GM23248 (cell line): ENCODE results near the gene KDM4B. TPM values are rescaled to one million over a fixed set of nuclear protein-coding genes. Genes with fewer than 3 reads are reported as not detected.

Source experiments
- DNase-seq: peaks from one replicate; pipeline ENCODE4 v3.0.0-alpha.2; 2015
- H2AFZ ChIP-seq: fragments of 200-600 bp; sonication (generic); 2 replicates; pipeline ENCODE4 v1.6.1; 2016; ENCODE audit warnings: antibody characterized with exemption
- H3F3A ChIP-seq: fragments of 200-600 bp; sonication (generic); 2 replicates; pipeline ENCODE4 v1.6.1; 2016; ENCODE audit warnings: mild to moderate bottlenecking, antibody characterized with exemption, mixed run types; ENCODE audit not compliant: insufficient read depth
- H3K27ac ChIP-seq: fragments of 200-600 bp; sonication (generic); 2 replicates; pipeline ENCODE4 v1.5.1; 2016; ENCODE audit warnings: mild to moderate bottlenecking
- H3K27me3 ChIP-seq: fragments of 200-600 bp; sonication (generic); replicated peaks from 2 replicates; pipeline ENCODE4 v1.6.1; 2016; ENCODE audit warnings: mild to moderate bottlenecking; ENCODE audit not compliant: insufficient read depth
- H3K36me3 ChIP-seq: fragments of 200-600 bp; sonication (generic); 2 replicates; pipeline ENCODE4 v1.6.1; 2016; ENCODE audit warnings: low read depth, mild to moderate bottlenecking
- H3K4me1 ChIP-seq: fragments of 200-600 bp; sonication (generic); 2 replicates; pipeline ENCODE4 v1.6.1; 2016; ENCODE audit warnings: mild to moderate bottlenecking; ENCODE audit not compliant: insufficient read depth
- H3K4me2 ChIP-seq: fragments of 200-600 bp; sonication (generic); one replicate; pipeline ENCODE4 v1.6.1; 2016; ENCODE audit warnings: mild to moderate bottlenecking; ENCODE audit not compliant: unreplicated experiment
- H3K4me3 ChIP-seq: fragments of 200-600 bp; sonication (generic); 2 replicates; pipeline ENCODE4 v1.5.1; 2016; ENCODE audit warnings: mild to moderate bottlenecking
- H3K79me2 ChIP-seq: fragments of 200-600 bp; sonication (generic); 2 replicates; pipeline ENCODE4 v1.6.1; 2016; ENCODE audit warnings: mild to moderate bottlenecking; ENCODE audit not compliant: insufficient read depth
- H3K9ac ChIP-seq: fragments of 200-600 bp; sonication (generic); 2 replicates; pipeline ENCODE4 v1.6.1; 2016; ENCODE audit warnings: mild to moderate bottlenecking
- H3K9me2 ChIP-seq: fragments of 200-600 bp; sonication (generic); 2 replicates; pipeline ENCODE4 v1.6.1; 2016; ENCODE audit warnings: mixed run types, mild to moderate bottlenecking, moderate library complexity; ENCODE audit not compliant: insufficient read depth
- H3K9me3 ChIP-seq: fragments of 200-600 bp; sonication (generic); one replicate; pipeline ENCODE4 v1.6.1; 2017; ENCODE audit warnings: low read depth
- H4K20me1 ChIP-seq: fragments of 200-600 bp; sonication (generic); 2 replicates; pipeline ENCODE4 v1.6.0; 2016; ENCODE audit not compliant: insufficient read depth
- EZH2 ChIP-seq: fragments of 200-600 bp; sonication (generic); IDR thresholded peaks from 2 replicates; pipeline ENCODE4 v1.6.1; 2018; ENCODE audit warnings: antibody characterized with exemption, mild to moderate bottlenecking; ENCODE audit not compliant: insufficient read depth, poor library complexity, severe bottlenecking
- EZH2phosphoT487 ChIP-seq: fragments of 200-600 bp; sonication (generic); IDR thresholded peaks from 2 replicates; pipeline ENCODE4 v1.6.1; 2018; ENCODE audit warnings: antibody characterized with exemption, moderate library complexity, mild to moderate bottlenecking, low read depth; ENCODE audit not compliant: insufficient read depth
- WGBS, 2 experiments: methylation state at CpG; one replicate each; pipeline ENCODE4 v1.1.6; 2015 to 2017; ENCODE audit warnings: low lambda C conversion rate in 2 of 2, low coverage in 1 of 2; ENCODE audit errors: missing lambda C conversion rate in 2 of 2; 5-methylcytosine and 5-hydroxymethylcytosine counted together
- in situ Hi-C: fragments of 300-500 bp; cut with MboI; formaldehyde crosslinking; loops from 2 replicates; pipeline ENCODE4 v1.15.0; 2020
- polyA plus RNA-seq: library from polyadenylated mRNA; unstranded; fragments of >200 nt; fragmentation: Nextera tagmentation; extraction: Ambion mirVana; gene quantifications from 2 replicates; pipeline ENCODE4 v1.2.1, GENCODE V29; 2016
- total RNA-seq: library from RNA; depleted of rRNA; stranded (reverse); fragments of >200 nt; shearing (Covaris generic); gene quantifications from 2 replicates; pipeline ENCODE4 v1.2.3, GENCODE V29; 2014

Gene KDM4B
- total and polyA plus RNA-seq, 2 experiments from 2014 or later = 14.8 to 28.7 TPM

DNA sequence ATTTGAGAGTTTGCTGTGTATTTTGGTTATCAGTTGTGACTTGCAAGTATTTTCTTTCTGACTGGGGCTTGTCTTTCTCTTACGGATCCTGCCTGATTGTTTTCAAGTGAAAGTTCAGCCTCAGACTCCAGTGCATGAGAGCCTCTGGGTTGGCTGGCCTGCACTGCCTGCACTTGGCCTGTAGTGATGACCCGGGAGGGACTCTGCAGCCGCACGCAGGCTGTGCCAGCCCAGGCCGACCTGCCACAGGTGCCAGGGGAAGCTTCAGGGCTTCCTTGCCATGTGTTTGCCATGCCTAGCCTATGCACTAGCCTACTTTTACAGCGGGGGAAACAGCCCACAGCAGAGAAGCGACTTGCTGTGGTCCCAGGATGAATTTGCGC lies 77.0 kb downstream of the KDM4B start:
- Histone ChIP-seq H3K4me2 (peak overlapping the region; percentile 53), H4K20me1 (no peaks in the 10 kb centered on the region)

DNA sequence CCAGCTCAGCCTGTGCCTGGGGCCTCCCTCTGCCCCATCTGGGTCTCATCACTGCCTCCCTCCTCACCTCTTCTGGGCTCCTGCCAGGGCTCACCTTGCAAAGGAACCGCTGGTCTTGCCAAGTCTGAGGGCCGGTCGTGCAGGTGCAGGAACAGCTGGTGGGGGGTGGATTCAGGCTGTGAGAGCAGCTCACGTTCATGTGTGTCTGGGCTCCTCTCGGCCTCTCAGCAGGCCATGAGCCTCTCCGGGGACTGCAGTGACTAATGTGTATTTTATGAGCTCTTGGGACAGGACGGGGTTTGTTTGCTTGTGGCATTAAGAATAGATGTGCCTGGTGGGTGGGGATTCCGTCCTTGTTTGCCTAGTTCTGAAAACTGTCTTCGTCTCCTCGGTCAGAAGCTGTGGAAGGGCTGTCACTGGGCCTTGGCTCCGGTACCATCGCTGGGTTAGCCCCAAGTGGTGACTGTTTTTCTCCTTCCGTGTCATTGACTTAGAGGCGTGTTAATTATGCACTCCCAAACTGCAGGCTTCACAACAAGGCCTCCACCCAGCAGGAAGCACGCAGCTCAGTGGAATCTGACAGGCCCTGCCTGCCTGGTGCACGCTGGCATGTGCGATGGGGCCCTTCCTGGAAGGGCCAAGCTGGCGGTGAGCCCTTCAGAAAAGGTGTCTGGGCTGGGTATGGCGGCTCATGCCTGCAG lies 77.6 kb downstream of the KDM4B start:
- Histone ChIP-seq H3K4me1 (peaks cover 33% of the 10 kb centered on the region), H4K20me1 (no peaks in the 10 kb centered on the region), H3F3A (peaks cover 17% of the 10 kb centered on the region), H3K9ac (peak overlapping the region; percentile 58), H3K4me3 (no peak overlapping the region), H3K79me2 (peaks cover 35% of the 10 kb centered on the region), H3K9me2 (no peaks in the 10 kb centered on the region), H3K4me2 (peak overlapping the region; percentile 53), H3K36me3 (peaks cover 6% of the 10 kb centered on the region; the same call in 1 of the 2 replicates), H2AFZ (no peak overlapping the region), H3K9me3 (no peaks in the 10 kb centered on the region), H3K27me3 (no peaks in the 10 kb centered on the region), H3K27ac (peak overlapping the region; percentile 72)
- 8 to 11% methylated on average over 19 of the region's 19 CpGs for WGBS, 2 experiments
- peak; percentile 88 for DNase-seq
- in situ Hi-C loops = loop anchor here (10.0 kb wide), 1 partner anchor 528 kb away; no protein-coding TSS in a partner anchor
- TF ChIP-seq EZH2 (no peak), EZH2phosphoT487 (no peak)

More for the DNA sequence above, 77.0 kb downstream of the KDM4B start:
- H3K27me3 ChIP-seq = no peaks in the 10 kb centered on the region
- no peak for TF ChIP-seq EZH2phosphoT487
- no peak for TF ChIP-seq EZH2
- H2AFZ ChIP-seq = no peak overlapping the region
- no peaks in the 10 kb centered on the region for H3K9me2 ChIP-seq
- no peak for DNase-seq
- H3F3A ChIP-seq = peaks cover 17% of the 10 kb centered on the region
- H3K27ac ChIP-seq = peak overlapping the region; percentile 72
- H3K9ac ChIP-seq = peak overlapping the region; percentile 58
- H3K4me3 ChIP-seq = no peak overlapping the region
- no peaks in the 10 kb centered on the region for H3K9me3 ChIP-seq
- WGBS, 2 experiments = 57 to 58% methylated on average over 8 of the region's 8 CpGs
- peaks cover 33% of the 10 kb centered on the region for H3K4me1 ChIP-seq
- peaks cover 6% of the 10 kb centered on the region; the same call in 1 of the 2 replicates for H3K36me3 ChIP-seq
- peaks cover 38% of the 10 kb centered on the region for H3K79me2 ChIP-seq
- in situ Hi-C loops = loop anchor here (10.0 kb wide), 1 partner anchor 529 kb away; no protein-coding TSS in a partner anchor

DNA sequence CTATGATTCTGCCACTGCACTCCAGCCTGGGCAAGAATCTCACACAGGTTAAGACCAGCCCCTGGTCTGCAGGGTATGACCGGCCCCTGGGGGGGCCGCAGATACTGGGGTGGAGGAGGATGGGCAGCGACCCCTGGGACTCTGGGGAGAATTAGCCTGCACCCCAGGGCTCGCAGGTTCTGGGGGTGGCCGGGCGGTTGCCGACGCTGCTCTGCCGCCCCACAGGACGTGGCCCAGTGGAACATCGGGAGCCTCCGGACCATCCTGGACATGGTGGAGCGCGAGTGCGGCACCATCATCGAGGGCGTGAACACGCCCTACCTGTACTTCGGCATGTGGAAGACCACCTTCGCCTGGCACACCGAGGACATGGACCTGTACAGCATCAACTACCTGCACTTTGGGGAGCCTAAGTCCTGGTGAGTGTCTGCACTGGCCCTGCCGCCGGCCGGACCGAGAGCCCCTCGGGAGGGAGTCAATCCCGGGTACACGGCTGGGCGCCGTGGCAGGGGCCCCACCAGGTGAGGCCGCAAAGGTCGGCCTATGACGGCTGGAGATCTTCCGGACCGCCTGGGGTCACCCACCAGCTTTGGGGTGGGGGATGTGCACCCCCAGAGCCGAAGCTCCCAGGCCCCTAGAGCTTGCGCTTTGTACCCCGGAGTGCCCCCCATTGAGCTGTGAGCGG lies 78.5 kb downstream of the KDM4B start:
- Histone ChIP-seq H3K4me2 (peak overlapping the region; percentile 53), H4K20me1 (no peaks in the 10 kb centered on the region)
- in situ Hi-C loops = loop anchor here (10.0 kb wide), 1 partner anchor 527 kb away; no protein-coding TSS in a partner anchor

DNA sequence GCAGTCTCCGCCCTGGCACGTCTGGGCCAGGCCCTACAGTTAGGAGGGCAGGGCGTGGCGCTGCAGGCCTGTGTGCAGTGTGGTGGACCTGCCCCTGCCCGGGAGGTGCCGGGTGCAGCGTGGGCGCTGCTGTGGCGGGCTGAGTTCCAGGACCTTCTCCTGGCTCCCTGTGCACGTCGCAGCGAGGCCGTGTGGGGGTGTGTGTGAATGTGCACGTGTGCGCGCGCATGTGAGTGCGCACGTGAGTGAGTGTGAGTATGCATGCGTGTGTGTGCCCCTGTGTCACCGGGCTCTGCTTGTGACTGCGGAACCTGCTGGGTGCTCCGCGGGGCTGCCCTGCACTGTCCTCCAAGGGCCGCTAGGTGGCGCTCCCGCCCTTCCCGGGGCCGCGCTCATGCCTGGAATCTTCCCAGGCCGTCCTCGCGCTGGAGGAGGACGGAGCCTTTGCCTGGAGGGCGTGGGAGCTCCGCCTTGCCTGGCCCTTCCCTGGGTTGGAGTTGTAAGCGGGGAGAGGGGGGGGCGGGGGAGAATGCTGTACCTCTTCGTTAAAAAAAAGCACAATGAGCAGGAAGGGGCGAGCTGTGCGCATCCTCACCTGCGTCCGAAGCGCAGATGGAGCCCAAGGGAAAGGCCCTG lies 79.3 kb downstream of the KDM4B start:
- Histone ChIP-seq H3K9me2 (no peaks in the 10 kb centered on the region), H3K36me3 (no peaks in the 10 kb centered on the region; the same call in 1 of the 2 replicates), H3K27me3 (no peaks in the 10 kb centered on the region), H2AFZ (no peak overlapping the region), H3F3A (peaks cover 17% of the 10 kb centered on the region), H3K4me2 (peak overlapping the region; percentile 57), H3K9me3 (no peaks in the 10 kb centered on the region), H3K27ac (peak overlapping the region; percentile 78), H3K9ac (peak overlapping the region; percentile 73), H3K79me2 (peaks cover 29% of the 10 kb centered on the region), H3K4me1 (peaks cover 33% of the 10 kb centered on the region), H4K20me1 (no peaks in the 10 kb centered on the region), H3K4me3 (peak overlapping the region; percentile 49)
- TF ChIP-seq EZH2 (no peak), EZH2phosphoT487 (no peak)
- WGBS, 2 experiments = 8 to 12% methylated on average over 27 to 41 of the region's 44 CpGs
- DNase-seq = peak; percentile 92
- in situ Hi-C loops = loop anchor here (10.0 kb wide), 1 partner anchor 527 kb away; no protein-coding TSS in a partner anchor

More for the DNA sequence above, 78.5 kb downstream of the KDM4B start:
- H3K36me3 ChIP-seq = no peaks in the 10 kb centered on the region; the same call in 1 of the 2 replicates
- H3K9me3 ChIP-seq = no peaks in the 10 kb centered on the region
- H3K9me2 ChIP-seq = no peaks in the 10 kb centered on the region
- no peak overlapping the region for H3K4me3 ChIP-seq
- H3K79me2 ChIP-seq = peaks cover 30% of the 10 kb centered on the region
- peaks cover 33% of the 10 kb centered on the region for H3K4me1 ChIP-seq
- 89 to 91% methylated on average over 38 to 39 of the region's 39 CpGs for WGBS, 2 experiments
- peak overlapping the region; percentile 72 for H3K27ac ChIP-seq
- no peak overlapping the region for H2AFZ ChIP-seq
- TF ChIP-seq EZH2phosphoT487 (no peak), EZH2 (no peak)
- peak overlapping the region; percentile 58 for H3K9ac ChIP-seq
- no peak for DNase-seq
- peaks cover 17% of the 10 kb centered on the region for H3F3A ChIP-seq
- no peaks in the 10 kb centered on the region for H3K27me3 ChIP-seq
